ENCODE results near the gene SMIM9.
"Not testable (repeated sequence)": the region's sequence is repeated elsewhere in the genome, so short reads cannot be mapped to it uniquely, and the experiment has no call there.

The SMIM9 gene

GRCh38 chrX:154834562-154834961 lies at the start of gene SMIM9:
Gene SMIM9 (minus strand): TSS chrX:154834662. CDS start chrX:154830856, 3,806 bp downstream.
- DNase-seq = no peak

- DNase-seq = not testable (repeated sequence)
Observed at GRCh38 chrX:154884069-154884468, 49.6 kb upstream of the SMIM9 start.

GRCh38 chrX:154873329-154873728 lies 38.9 kb upstream of the SMIM9 start:
- no peak for DNase-seq

- not testable (repeated sequence) for DNase-seq
Observed at GRCh38 chrX:154868522-154868921, 34.1 kb upstream of the SMIM9 start.

- DNase-seq = no peak
Observed at GRCh38 chrX:154855256-154855655, 20.8 kb upstream of the SMIM9 start.

GRCh38 chrX:154850957-154851611 lies 16.6 kb upstream of the SMIM9 start:
- DNase-seq = no peak

- DNase-seq = peak in 1 of 2 experiments; percentile 6
Observed at GRCh38 chrX:154840856-154841255, 6.4 kb upstream of the SMIM9 start.

- DNase-seq = no peak
Observed at GRCh38 chrX:154836163-154836562, 1.7 kb upstream of the SMIM9 start.

GRCh38 chrX:154833746-154834274 lies 652 bp downstream of the SMIM9 start:
- DNase-seq = no peak

GRCh38 chrX:154829926-154830442 lies 4.5 kb downstream of the SMIM9 start:
- no peak for DNase-seq

GRCh38 chrX:154829134-154829533 lies 5.3 kb downstream of the SMIM9 start:
- no peak for DNase-seq

GRCh38 chrX:154828016-154828408 lies 6.5 kb downstream of the SMIM9 start:
- no peak for DNase-seq

GRCh38 chrX:154827194-154828015 lies 7.1 kb downstream of the SMIM9 start:
- DNase-seq = no peak

- DNase-seq = not testable (repeated sequence)
Observed at GRCh38 chrX:154825586-154825985, 8.9 kb downstream of the SMIM9 start.

- DNase-seq = no peak
Observed at GRCh38 chrX:154824638-154825037, 9.8 kb downstream of the SMIM9 start.

- no peak for DNase-seq
Observed at GRCh38 chrX:154822029-154822428, 12.4 kb downstream of the SMIM9 start.

- no peak for DNase-seq
Observed at GRCh38 chrX:154821523-154821922, 12.9 kb downstream of the SMIM9 start.

GRCh38 chrX:154819771-154820341 lies 14.6 kb downstream of the SMIM9 start:
- no peak for DNase-seq

GRCh38 chrX:154818916-154819770 lies 15.3 kb downstream of the SMIM9 start:
- no peak for DNase-seq

- not testable (repeated sequence) for DNase-seq
Observed at GRCh38 chrX:154817048-154817618, 17.3 kb downstream of the SMIM9 start.

GRCh38 chrX:154816326-154816898 lies 18.1 kb downstream of the SMIM9 start:
- DNase-seq = not testable (repeated sequence)

Data from NCI-H446 (cell line).